GOT3 (cell line): ENCODE measurements around the gene KPNA5.
"Not testable (repeated sequence)": the region's sequence is repeated elsewhere in the genome, so short reads cannot be mapped to it uniquely, and the experiment has no call there.

Experiments used
- DNase-seq: peaks from one replicate; lab custom pipeline; 2025; ENCODE audit warnings: mixed read lengths; lab: John Stamatoyannopoulos, UW

KPNA5 gene

GRCh38 chr6:116703888-116704287, 22.9 kb downstream of the KPNA5 start:
- DNase-seq, result not testable (repeated sequence)

DNA sequence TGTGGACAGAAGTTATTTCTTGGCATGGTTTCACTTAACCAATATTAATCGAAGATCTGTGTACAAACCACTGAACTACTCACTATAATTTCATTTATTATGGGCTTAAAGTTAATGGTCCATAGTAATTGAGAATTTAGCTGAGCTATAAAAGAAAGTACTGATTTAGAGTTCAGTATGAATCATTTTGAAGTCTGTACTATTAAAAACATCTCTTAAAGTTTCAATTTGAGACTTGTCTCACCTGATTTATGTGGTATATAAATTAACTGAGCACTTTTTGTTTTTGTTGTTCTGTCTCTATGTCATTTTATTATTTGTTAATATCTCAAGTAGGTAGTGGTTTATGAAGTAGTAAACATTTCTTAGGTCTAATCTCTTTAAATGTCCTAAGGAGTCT, 24.9 kb downstream of the KPNA5 start:
- no peak for DNase-seq

GRCh38 chr6:116714296-116714695, 33.3 kb downstream of the KPNA5 start:
- DNase-seq, result no peak

DNA sequence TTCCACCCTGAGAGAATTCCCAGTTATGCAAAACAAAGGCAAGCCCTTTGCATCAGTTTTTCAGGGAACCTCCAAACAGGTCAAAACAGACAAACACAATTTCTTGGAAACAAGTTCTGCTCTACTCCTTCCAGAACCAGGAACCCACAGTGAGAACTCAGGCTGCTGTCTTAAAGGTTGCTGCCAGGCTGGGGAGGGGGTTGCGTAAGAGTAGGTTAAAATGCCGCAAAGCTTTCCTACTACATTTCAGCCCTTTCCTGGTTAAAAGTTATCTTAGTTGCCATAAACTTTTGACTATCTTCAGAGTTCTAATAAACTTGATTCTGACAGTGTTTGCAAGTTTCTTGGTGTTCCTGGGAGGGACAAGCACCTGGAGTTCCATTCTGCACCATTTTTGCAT, 33.8 kb downstream of the KPNA5 start:
- no peak for DNase-seq

- DNase-seq, result no peak
These were observed 45.9 kb downstream of the KPNA5 start for GRCh38 chr6:116726947-116727346.

DNA sequence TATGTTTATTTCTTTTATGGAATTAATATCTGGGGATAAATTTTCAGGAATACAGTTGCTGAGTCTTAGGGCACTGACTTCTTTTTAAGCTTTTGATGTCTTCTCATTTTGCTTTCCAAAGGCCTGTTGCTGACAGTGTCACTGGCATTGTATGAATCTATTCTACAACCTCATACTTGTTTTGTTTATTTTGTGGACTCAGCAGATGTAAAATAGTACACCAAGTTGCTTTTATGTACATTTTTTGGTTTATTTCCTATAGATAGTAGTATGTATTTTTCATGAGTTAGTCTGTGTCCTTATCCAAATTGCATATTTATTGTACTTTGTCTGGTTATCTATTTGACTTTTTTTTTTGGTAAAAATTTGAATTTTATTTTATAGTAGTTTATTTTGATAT, 49.5 kb downstream of the KPNA5 start:
- DNase-seq, result no peak

- DNase-seq, result no peak
These were observed 56.0 kb downstream of the KPNA5 start for GRCh38 chr6:116737004-116737403.

DNA sequence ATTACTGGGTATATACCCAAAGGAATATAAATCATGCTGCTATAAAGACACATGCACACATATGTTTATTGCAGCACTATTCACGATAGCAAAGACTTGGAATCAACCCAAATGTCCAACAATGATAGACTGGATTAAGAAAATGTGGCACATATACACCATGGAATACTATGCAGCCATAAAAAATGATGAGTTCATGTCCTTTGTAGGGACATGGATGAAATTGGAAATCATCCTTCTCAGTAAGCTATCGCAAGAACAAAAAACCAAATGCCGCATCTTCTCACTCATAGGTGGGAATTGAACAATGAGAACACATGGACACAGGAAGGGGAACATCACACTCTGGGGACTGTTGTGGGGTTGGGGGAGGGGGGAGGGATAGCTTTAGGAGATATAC, 59.5 kb downstream of the KPNA5 start:
- DNase-seq, result not testable (repeated sequence)

DNA sequence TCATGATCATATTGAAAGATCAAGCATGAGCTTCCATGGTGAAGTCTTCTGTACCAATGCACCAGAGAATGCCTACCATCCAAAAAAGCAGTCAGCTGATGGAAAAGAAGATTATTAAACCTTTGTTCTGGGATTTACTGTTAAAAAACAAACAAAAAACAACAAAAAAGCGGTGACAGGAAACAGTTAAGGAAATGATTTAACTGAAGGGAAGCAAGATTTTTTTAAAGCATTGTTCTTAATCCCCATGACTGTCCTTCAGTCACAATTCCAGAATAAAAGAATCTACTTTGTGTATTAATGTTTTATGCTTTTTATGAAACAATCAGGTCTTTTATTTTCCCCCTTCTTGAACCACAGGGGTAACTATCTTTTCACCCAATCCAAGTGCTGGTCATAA, 60.6 kb downstream of the KPNA5 start:
- DNase-seq, result no peak

- no peak for DNase-seq
These were observed 64.2 kb downstream of the KPNA5 start for GRCh38 chr6:116745176-116745575.

GRCh38 chr6:116761779-116762178, 80.8 kb downstream of the KPNA5 start:
- no peak for DNase-seq

- DNase-seq, result no peak
These were observed 81.2 kb downstream of the KPNA5 start for GRCh38 chr6:116762235-116762634.

GRCh38 chr6:116763048-116763447, 82.0 kb downstream of the KPNA5 start:
- no peak for DNase-seq

GRCh38 chr6:116763906-116764628, 83.1 kb downstream of the KPNA5 start:
- DNase-seq, result no peak

DNA sequence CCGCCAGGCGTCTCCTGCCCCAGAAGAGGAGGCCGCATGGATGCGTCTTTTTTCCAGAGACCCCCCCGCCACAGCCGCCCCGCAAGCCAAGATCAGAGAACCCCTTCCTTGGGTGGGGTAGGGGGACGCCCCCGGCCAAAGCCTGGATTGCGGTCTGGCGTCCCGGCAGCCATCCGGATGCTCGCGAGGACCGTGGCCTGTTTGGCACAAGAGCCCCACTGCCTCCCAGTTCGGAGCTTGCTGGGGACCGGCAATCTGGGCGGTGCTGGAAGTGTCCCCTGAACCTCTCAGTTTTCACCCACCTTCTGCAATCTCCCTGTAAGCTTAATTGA, 83.6 kb downstream of the KPNA5 start:
- no peak for DNase-seq

DNA sequence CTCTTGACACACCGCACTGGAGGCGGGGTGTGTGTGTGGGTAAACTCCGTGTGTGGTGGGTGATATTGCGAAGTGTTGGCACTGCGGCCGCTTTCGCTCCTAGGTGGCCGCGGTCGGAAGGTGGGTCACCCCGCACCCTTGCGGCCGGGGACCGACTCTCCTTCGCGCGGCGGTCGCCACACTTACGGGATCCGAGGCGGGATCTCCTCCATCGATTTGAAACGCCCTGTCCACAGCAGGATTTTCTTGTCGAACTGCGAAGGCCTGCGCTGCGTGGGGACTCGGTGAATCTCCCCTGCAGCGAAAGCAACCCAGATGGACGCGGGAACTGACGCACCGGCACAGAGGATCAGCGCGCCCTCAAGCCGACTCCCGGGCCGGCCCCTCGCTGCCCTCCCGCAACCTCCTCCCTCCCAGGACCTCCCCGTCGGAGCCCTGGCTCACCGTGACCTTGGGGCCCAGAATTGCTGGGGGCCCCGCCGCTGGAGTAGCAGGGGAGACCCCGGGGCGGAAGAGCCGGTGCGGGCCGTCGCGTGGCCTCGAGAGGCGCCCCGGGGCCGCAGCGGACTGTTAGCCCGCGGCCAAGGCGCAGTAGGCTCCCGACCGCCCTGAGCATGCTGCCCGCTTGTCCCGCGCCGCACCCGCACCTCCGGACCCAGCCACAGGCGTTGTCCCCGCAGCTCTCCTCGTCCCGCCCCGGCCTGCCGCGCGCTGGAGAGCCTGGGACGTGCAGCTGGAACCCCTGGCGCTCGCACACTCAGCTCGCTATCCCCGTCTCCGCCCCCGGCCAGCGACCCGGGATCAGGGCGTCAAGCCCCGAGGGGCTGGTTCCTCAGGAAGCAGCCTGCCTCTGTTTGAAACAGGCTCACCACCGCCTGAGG, 84.2 kb downstream of the KPNA5 start, which contains the start of gene FAM162B:
Gene FAM162B (minus strand): TSS at position 759 of the 881 bp plus-strand sequence. CDS start 143 bp downstream, at position 616.
- no peak for DNase-seq

- no peak for DNase-seq
These were observed 85.6 kb downstream of the KPNA5 start for GRCh38 chr6:116766506-116767176.

- no peak for DNase-seq
These were observed 86.7 kb downstream of the KPNA5 start for GRCh38 chr6:116767715-116768114.

DNA sequence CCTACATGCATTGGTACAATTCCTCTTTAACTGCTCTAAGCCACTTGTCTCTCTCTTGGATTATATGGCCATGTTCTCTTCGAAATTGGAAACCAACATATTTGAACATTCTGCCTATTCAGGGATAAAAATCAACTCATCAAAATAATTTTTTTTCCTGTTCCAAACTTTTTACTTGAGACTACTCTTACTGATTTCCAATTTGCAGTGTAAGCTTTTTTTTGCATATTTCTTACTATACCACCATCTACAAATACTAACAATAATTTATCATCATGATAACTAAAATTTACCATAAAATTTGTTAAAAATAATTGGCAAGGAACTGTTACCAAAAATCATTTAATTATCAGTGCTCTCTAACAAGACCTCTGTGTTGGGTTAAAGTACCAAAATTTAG, 91.4 kb downstream of the KPNA5 start:
- DNase-seq, result no peak

DNA sequence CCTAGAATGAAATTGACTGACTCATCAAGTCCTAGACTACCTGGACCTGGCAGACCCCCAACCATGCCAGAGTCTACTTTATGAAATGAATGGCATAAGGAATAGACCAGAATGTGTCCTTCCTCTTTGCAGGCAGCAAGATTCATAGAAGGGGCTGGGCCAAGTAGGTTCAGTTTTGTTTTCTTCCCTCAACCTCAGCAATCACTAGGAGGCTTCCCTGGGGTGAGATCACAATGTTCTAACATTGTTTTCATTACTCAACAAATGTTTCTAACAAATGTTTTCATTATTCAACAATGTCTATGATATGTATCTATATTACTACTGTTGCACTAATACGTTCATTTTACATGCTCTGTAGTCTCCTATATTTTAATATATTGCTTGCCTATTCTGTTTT, 92.9 kb downstream of the KPNA5 start:
- DNase-seq, result no peak

DNA sequence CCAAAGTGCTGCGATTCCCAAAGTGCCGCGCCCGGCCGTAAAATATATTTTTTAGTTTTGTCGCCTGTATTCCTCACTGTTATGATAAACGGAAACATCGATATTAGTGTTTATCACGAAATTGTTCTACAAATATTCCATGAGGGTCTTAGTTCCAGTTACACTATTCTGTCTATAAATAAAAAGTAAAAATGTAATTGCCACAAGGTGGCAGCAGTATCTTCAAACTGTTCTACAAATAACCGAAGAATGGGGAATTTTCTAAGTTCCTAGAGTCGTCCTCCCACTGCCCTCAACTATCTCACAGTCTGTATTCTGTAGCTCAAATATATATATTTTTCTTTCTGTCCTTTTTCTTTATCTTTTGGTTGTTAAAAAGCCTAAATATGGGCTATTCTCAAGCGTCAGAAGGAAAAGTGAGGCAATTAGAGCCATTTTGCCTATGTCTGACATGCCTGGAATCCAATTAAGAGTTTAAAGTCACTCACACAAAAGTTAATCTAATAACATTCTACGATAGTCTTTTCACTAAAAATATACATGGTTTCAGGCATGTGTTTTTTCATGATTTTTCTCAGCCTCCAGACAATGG, 98.7 kb downstream of the KPNA5 start:
- DNase-seq, result no peak

DNA sequence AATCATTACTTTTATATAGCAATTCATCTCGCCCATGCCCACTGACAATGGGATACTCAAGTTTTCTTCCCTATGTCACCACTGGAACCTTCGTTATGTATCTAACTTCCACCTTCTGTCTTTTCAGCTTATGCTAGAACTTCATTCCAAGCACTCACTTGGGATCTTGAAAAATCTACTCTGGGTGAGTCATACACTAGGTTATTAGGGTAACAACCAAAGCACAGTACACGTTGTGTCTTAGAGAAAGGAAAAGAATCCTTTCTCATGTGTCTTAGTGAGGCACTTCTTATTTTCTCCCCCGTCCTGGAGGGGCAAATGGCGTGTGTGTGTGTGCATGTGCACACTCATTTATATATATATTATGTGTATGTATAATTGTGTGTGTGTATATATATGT, 102.8 kb downstream of the KPNA5 start:
- no peak for DNase-seq
